GM18508 (cell line): ENCODE measurements around the gene CD3G.
"Not testable (repeated sequence)": the region's sequence is repeated elsewhere in the genome, so short reads cannot be mapped to it uniquely, and the experiment has no call there.

Experiments
- ATAC-seq: cut with Tn5 transposase; IDR thresholded peaks from one replicate; pipeline ENCODE4 v1.9.1; 2021; ENCODE audit warnings: moderate number of reproducible peaks; ENCODE audit not compliant: insufficient read depth, unreplicated experiment

CD3G gene

GRCh38 chr11:118373263-118373662 is 29.1 kb downstream of the CD3G start:
- no peak for ATAC-seq

GRCh38 chr11:118373871-118374270 is 29.7 kb downstream of the CD3G start:
- ATAC-seq = no peak

- ATAC-seq = no peak
These were observed 30.6 kb downstream of the CD3G start for GRCh38 chr11:118374729-118375128.

GRCh38 chr11:118375978-118376377 is 31.8 kb downstream of the CD3G start:
- ATAC-seq = no peak

- no peak for ATAC-seq
These were observed 35.4 kb downstream of the CD3G start for GRCh38 chr11:118379497-118379896.

- no peak for ATAC-seq
These were observed 36.4 kb downstream of the CD3G start for GRCh38 chr11:118380571-118380970.

GRCh38 chr11:118382954-118383353 is 38.8 kb downstream of the CD3G start:
- no peak for ATAC-seq

- no peak for ATAC-seq
These were observed 39.5 kb downstream of the CD3G start for GRCh38 chr11:118383657-118384056.

- no peak for ATAC-seq
These were observed 52.0 kb downstream of the CD3G start for GRCh38 chr11:118396097-118396501.

- no peak for ATAC-seq
These were observed 53.3 kb downstream of the CD3G start for GRCh38 chr11:118397448-118397847.

GRCh38 chr11:118398791-118399559 is 54.8 kb downstream of the CD3G start:
- ATAC-seq = no peak

GRCh38 chr11:118401151-118401879 is 57.2 kb downstream of the CD3G start, which contains the start of gene ATP5MG:
Gene ATP5MG (plus strand): TSS chr11:118401606. CDS start chr11:118401666, 60 bp downstream.
- no peak for ATAC-seq

GRCh38 chr11:118401880-118402590 is 57.9 kb downstream of the CD3G start:
- ATAC-seq = no peak

- not testable (repeated sequence) for ATAC-seq
These were observed 58.5 kb downstream of the CD3G start for GRCh38 chr11:118402594-118402993.
